Testis (tissue), 3 donors: Measurements from ENCODE around the gene ZNF429. TPM values are rescaled to one million over a fixed set of nuclear protein-coding genes. Genes with fewer than 3 reads are reported as not detected.

Experiments used
- DNase-seq: peaks from one replicate; pipeline ENCODE4 v3.0.0-alpha.2; 2019
- H3K27ac ChIP-seq, 2 donors: fragments of 200-600 bp; sonication (generic); one replicate each; pipeline ENCODE4 v1.5.1; 2019
- H3K27me3 ChIP-seq: fragments of 200-600 bp; sonication (generic); one replicate; pipeline ENCODE4 v1.5.1; 2019
- H3K36me3 ChIP-seq: fragments of 200-600 bp; sonication (generic); one replicate; pipeline ENCODE4 v1.5.1; 2017; ENCODE audit warnings: low read depth; ENCODE audit errors: missing control alignments
- H3K4me1 ChIP-seq: fragments of 200-600 bp; sonication (generic); one replicate; pipeline ENCODE4 v1.5.1; 2019
- H3K4me3 ChIP-seq, 2 donors: fragments of 200-600 bp; sonication (generic); one replicate each; pipeline ENCODE4 v1.5.1; 2017 to 2019
- H3K9me3 ChIP-seq: fragments of 200-600 bp; sonication (generic); one replicate; pipeline ENCODE4 v1.5.1; 2017
- CTCF ChIP-seq, 3 experiments: fragments of 450-650 bp in 2 of 3; fragments of 200-600 bp in 1 of 3; sonication (generic) in 1 of 3; IDR thresholded peaks; one replicate each; pipeline ENCODE4 v1.5.1; 2016 to 2019; ENCODE audit warnings: antibody characterized with exemption in 3 of 3, mild to moderate bottlenecking in 2 of 3, moderate library complexity in 1 of 3
- POLR2A ChIP-seq: fragments of 450-650 bp; IDR thresholded peaks from one replicate; pipeline ENCODE4 v1.6.1; 2017; ENCODE audit warnings: antibody characterized with exemption, mild to moderate bottlenecking, moderate library complexity
- WGBS, 2 donors: methylation state at CpG; one replicate each; pipeline ENCODE4 v1.1.5; 2018; 5-methylcytosine and 5-hydroxymethylcytosine counted together
- intact Hi-C: fragments of 100-400 bp; cut with DNase I; formaldehyde crosslinking; loops from one replicate; pipeline ENCODE4 v1.15.1; 2023; ENCODE audit warnings: low total_unique reads
- polyA plus RNA-seq: library from polyadenylated mRNA; stranded (reverse); fragments of 350-450 nt; fragmentation: Illumina TruSeq; extraction: RNeasy Lipid Tissue Mini Kit (QIAGEN cat#74804); gene quantifications from one replicate; pipeline ENCODE4 v1.2.3, GENCODE V29; 2014; ENCODE audit warnings: low read depth, low replicate concordance; ENCODE audit not compliant: insufficient read depth
- total RNA-seq, 2 donors: library from RNA; depleted of rRNA; stranded (reverse); fragments of >200 nt; gene quantifications; one replicate each; pipeline ENCODE4 v1.2.3, GENCODE V29; 2016

Gene ZNF429
- total and polyA plus RNA-seq, 3 donors from 2014 or later = 10.1 to 40.9 (median 32.3) TPM

- no peaks in the 10 kb centered on the region for H3K27me3 ChIP-seq
- no peaks in the 10 kb centered on the region for H3K4me1 ChIP-seq
- WGBS, 2 donors = 3 to 33% methylated on average over 7 to 12 of the region's 12 CpGs
- H3K4me3 ChIP-seq = peak overlapping the region; percentile 59 to 74
- H3K27ac ChIP-seq = peak overlapping the region; percentile 52 to 76
- intact Hi-C loops = no loop called here
- H3K36me3 ChIP-seq = no peaks in the 10 kb centered on the region
- DNase-seq = peak; percentile 69
- TF ChIP-seq POLR2A (no peak), CTCF (IDR thresholded peaks at IDR 0.05) (no peak)
- no peaks in the 10 kb centered on the region for H3K9me3 ChIP-seq
These were observed 81.7 kb downstream of the ZNF429 start for GRCh38 chr19:21587117-21587461.

- Histone ChIP-seq H3K9me3 (no peaks in the 10 kb centered on the region), H3K27me3 (no peaks in the 10 kb centered on the region), H3K4me1 (no peaks in the 10 kb centered on the region), H3K4me3 (no peak overlapping the region), H3K36me3 (no peaks in the 10 kb centered on the region), H3K27ac (no peak overlapping the region)
- 55 to 60% methylated on average over 5 of the region's 5 CpGs for WGBS, 2 donors
- intact Hi-C loops = no loop called here
- TF ChIP-seq POLR2A = no peak
- TF ChIP-seq CTCF (IDR thresholded peaks at IDR 0.05) = no peak
- no peak for DNase-seq
These were observed 82.1 kb downstream of the ZNF429 start for GRCh38 chr19:21587549-21587948.

DNA sequence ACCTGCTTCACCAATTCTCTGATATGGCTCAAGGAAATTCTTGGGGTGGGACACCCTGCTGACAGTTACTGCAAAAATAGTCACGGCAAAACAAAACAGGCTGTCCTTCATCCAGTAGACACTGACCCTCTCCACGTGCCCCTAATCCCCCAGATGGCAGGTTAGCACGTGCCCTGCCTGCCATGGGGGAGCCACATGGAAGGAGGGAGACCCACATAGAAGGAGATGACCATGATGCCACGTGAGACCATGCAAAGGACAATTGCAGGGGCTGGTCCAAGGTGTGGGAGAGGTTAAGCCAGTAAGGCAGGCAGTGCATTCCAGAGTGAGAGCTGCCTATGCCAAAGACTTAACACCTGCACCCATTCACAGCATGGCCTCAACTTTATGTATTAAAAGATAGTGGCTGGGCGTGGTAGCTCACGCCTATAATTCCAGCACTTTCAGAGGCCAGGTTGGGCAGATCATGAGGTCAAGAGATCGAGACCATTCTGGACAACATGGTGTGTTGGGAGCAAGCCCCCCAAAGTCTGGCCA, 82.7 kb downstream of the ZNF429 start:
- intact Hi-C loops = no loop called here
- WGBS, 2 donors = 86 to 90% methylated on average over 6 to 7 of the region's 7 CpGs
- no peak overlapping the region for H3K27ac ChIP-seq
- H3K36me3 ChIP-seq = no peaks in the 10 kb centered on the region
- no peak overlapping the region for H3K4me3 ChIP-seq
- H3K27me3 ChIP-seq = no peaks in the 10 kb centered on the region
- no peaks in the 10 kb centered on the region for H3K4me1 ChIP-seq
- no peaks in the 10 kb centered on the region for H3K9me3 ChIP-seq
- TF ChIP-seq POLR2A (no peak), CTCF (IDR thresholded peaks at IDR 0.05) (no peak)
- no peak for DNase-seq

GRCh38 chr19:21590867-21591266, 85.5 kb downstream of the ZNF429 start:
- WGBS, 2 donors = 58 to 77% methylated on average over 2 of the region's 2 CpGs

More at GRCh38 chr19:21590867-21591266, 85.5 kb downstream of the ZNF429 start:
- Histone ChIP-seq H3K27ac (no peak overlapping the region), H3K27me3 (no peaks in the 10 kb centered on the region), H3K36me3 (no peaks in the 10 kb centered on the region), H3K4me1 (no peaks in the 10 kb centered on the region), H3K4me3 (no peak overlapping the region), H3K9me3 (no peaks in the 10 kb centered on the region)
- no peak for TF ChIP-seq CTCF (IDR thresholded peaks at IDR 0.05)
- no peak for TF ChIP-seq POLR2A
- no peak for DNase-seq
- intact Hi-C loops = no loop called here
